HepG2 (cell line): Measurements from ENCODE around the gene KRT33A. TPM values are rescaled to one million over a fixed set of nuclear protein-coding genes. Genes with fewer than 3 reads are reported as not detected.

Source experiments
- AKAP8 ChIP-seq: sonication (generic); formaldehyde crosslinking; IDR thresholded peaks from 2 replicates; pipeline ENCODE4 v1.5.1; 2020; ENCODE audit warnings: mild to moderate bottlenecking, missing genetic modification reagents
- CHD4 ChIP-seq: fragments of 200-600 bp; sonication (generic); IDR thresholded peaks from 2 replicates; pipeline ENCODE4 v1.7.0; 2017; ENCODE audit warnings: mild to moderate bottlenecking, low read length, borderline replicate concordance
- ELK4 ChIP-seq: sonication (generic); formaldehyde crosslinking; IDR thresholded peaks from 2 replicates; pipeline ENCODE4 v1.9.0; 2021; ENCODE audit warnings: missing genetic modification reagents, borderline replicate concordance
- FIP1L1 ChIP-seq: fragments of 200-400 bp; formaldehyde crosslinking; IDR thresholded peaks from 2 replicates; pipeline ENCODE4 v1.6.1; 2018; ENCODE audit warnings: low read depth, mild to moderate bottlenecking, low read length, moderate library complexity, borderline replicate concordance; ENCODE audit not compliant: insufficient read depth
- FOXK1 ChIP-seq: sonication (generic); formaldehyde crosslinking; IDR thresholded peaks from 2 replicates; pipeline ENCODE4 v1.4.0; 2020; ENCODE audit warnings: low read depth, missing genetic modification reagents, borderline replicate concordance
- IRF2 ChIP-seq: IDR thresholded peaks from 2 replicates; pipeline ENCODE4 v1.6.1; 2018; ENCODE audit warnings: missing genetic modification reagents, missing compliant biosample characterization
- KLF15 ChIP-seq: sonication (generic); formaldehyde crosslinking; IDR thresholded peaks from 2 replicates; pipeline ENCODE4 v1.8.1; 2023; ENCODE audit warnings: borderline replicate concordance, mild to moderate bottlenecking, inconsistent platforms, missing genetic modification reagents, mixed read lengths
- MAFF ChIP-seq: IDR thresholded peaks from 2 replicates; pipeline ENCODE4 v1.6.1; 2011; ENCODE audit warnings: low read depth, low read length, improper control_type of control experiment
- MNT ChIP-seq: fragments of 450-650 bp; IDR thresholded peaks from 2 replicates; pipeline ENCODE4 v1.6.1; 2016
- NFE2L2 ChIP-seq: fragments of 150-350 bp; IDR thresholded peaks from 2 replicates; pipeline ENCODE4 v1.6.1; 2014; ENCODE audit warnings: low read length
- NR3C1 ChIP-seq: sonication (generic); formaldehyde crosslinking; IDR thresholded peaks from 2 replicates; pipeline ENCODE4 v1.4.0; 2020; ENCODE audit warnings: missing genetic modification reagents
- PATZ1 ChIP-seq: sonication (generic); formaldehyde crosslinking; IDR thresholded peaks from 2 replicates; pipeline ENCODE4 v1.4.0; 2020; ENCODE audit warnings: missing genetic modification reagents
- SIX4 ChIP-seq: sonication (generic); formaldehyde crosslinking; IDR thresholded peaks from 2 replicates; pipeline ENCODE4 v1.4.0; 2020; ENCODE audit warnings: missing genetic modification reagents
- SMYD3 ChIP-seq: sonication (generic); formaldehyde crosslinking; IDR thresholded peaks from 2 replicates; pipeline ENCODE4 v1.8.1; 2023; ENCODE audit warnings: mild to moderate bottlenecking, missing genetic modification reagents
- TGIF2 ChIP-seq: IDR thresholded peaks from 2 replicates; pipeline ENCODE4 v1.6.1; 2016; ENCODE audit warnings: control low read depth, missing compliant biosample characterization
- YY1 ChIP-seq: IDR thresholded peaks from 2 replicates; pipeline ENCODE4 v1.6.1; 2011; ENCODE audit warnings: low read length, low read depth, moderate library complexity, mild to moderate bottlenecking; ENCODE audit not compliant: insufficient read depth, insufficient replicate concordance
- ZFX ChIP-seq: sonication (generic); formaldehyde crosslinking; IDR thresholded peaks from 2 replicates; pipeline ENCODE4 v1.4.0; 2020; ENCODE audit warnings: mild to moderate bottlenecking, low read depth, missing genetic modification reagents, moderate library complexity
- ZNF329 ChIP-seq: sonication (generic); formaldehyde crosslinking; IDR thresholded peaks from 2 replicates; pipeline ENCODE4 v1.9.0; 2021; ENCODE audit warnings: low read depth, mild to moderate bottlenecking, missing genetic modification reagents
- ZNF34 ChIP-seq: sonication (generic); formaldehyde crosslinking; IDR thresholded peaks from 2 replicates; pipeline ENCODE4 v1.4.0; 2020; ENCODE audit warnings: mild to moderate bottlenecking, missing genetic modification reagents, borderline replicate concordance
- ZNF501 ChIP-seq: sonication (generic); formaldehyde crosslinking; IDR thresholded peaks from 2 replicates; pipeline ENCODE4 v1.5.1; 2020; ENCODE audit warnings: mild to moderate bottlenecking, moderate library complexity, missing genetic modification reagents
- ZNF670 ChIP-seq: sonication (generic); formaldehyde crosslinking; IDR thresholded peaks from 2 replicates; pipeline ENCODE4 v1.8.0; 2022; ENCODE audit warnings: mild to moderate bottlenecking, missing genetic modification reagents, borderline replicate concordance
- ZNF672 ChIP-seq: sonication (generic); formaldehyde crosslinking; IDR thresholded peaks from 2 replicates; pipeline ENCODE4 v1.8.1; 2022; ENCODE audit warnings: missing genetic modification reagents
- ZNF773 ChIP-seq: sonication (generic); formaldehyde crosslinking; IDR thresholded peaks from 2 replicates; pipeline ENCODE4 v1.4.0; 2020; ENCODE audit warnings: missing genetic modification reagents, borderline replicate concordance
- ZNF781 ChIP-seq: sonication (generic); formaldehyde crosslinking; IDR thresholded peaks from 2 replicates; pipeline ENCODE4 v1.5.1; 2020; ENCODE audit warnings: borderline replicate concordance, mild to moderate bottlenecking, missing genetic modification reagents; ENCODE audit errors: not compliant biosample characterization
- ZNF850 ChIP-seq: sonication (generic); formaldehyde crosslinking; conservative IDR thresholded peaks from 2 replicates; pipeline ENCODE4 v1.9.0; 2021; ENCODE audit warnings: mild to moderate bottlenecking, missing genetic modification reagents
- polyA plus RNA-seq, 8 experiments: library from polyadenylated mRNA; depleted of rRNA in 3 of 8; stranded (reverse) in 7 of 8; unstranded in 1 of 8; fragments of >200 nt; fragmentation: Illumina TruSeq in 4 of 8; extraction: Trizol in 4 of 8; gene quantifications; 2 replicates each; pipeline versions ENCODE4 v1.2.1 to v1.2.3, GENCODE V29; 2011 to 2016; ENCODE audit warnings: low read depth in 4 of 8, missing spikeins in 1 of 8, mixed read lengths in 1 of 8; ENCODE audit not compliant: insufficient read depth in 1 of 8
- total RNA-seq, 5 experiments: library from RNA; depleted of rRNA; stranded (reverse); fragments of >200 nt; fragmentation: Illumina TruSeq; extraction: Trizol; gene quantifications; 2 replicates each; pipeline ENCODE4 v1.2.3, GENCODE V29; 2016; ENCODE audit warnings: low read depth in 1 of 5

Gene KRT33A
- total and polyA plus RNA-seq, 2 of the 13 experiments (the other 11 are each of a cell fraction or from before 2014, with no cell fraction given), result not detected

- TF ChIP-seq PATZ1 (CRISPR knock-in tag), result no peak
- no peak for TF ChIP-seq ZNF781
- TF ChIP-seq ZNF672 (CRISPR knock-in tag), result no peak
- no peak for TF ChIP-seq ZNF329 (CRISPR knock-in tag)
- no peak for TF ChIP-seq AKAP8 (CRISPR knock-in tag)
- no peak for TF ChIP-seq SMYD3 (CRISPR knock-in tag)
- no peak for TF ChIP-seq ELK4 (CRISPR knock-in tag)
- no peak for TF ChIP-seq YY1
- no peak for TF ChIP-seq ZNF670 (CRISPR knock-in tag)
- TF ChIP-seq KLF15 (CRISPR knock-in tag), result no peak
- TF ChIP-seq ZFX, result peak; percentile 32; the same call in 1 of the 2 replicates
- TF ChIP-seq SIX4 (CRISPR knock-in tag), result no peak
- no peak for TF ChIP-seq CHD4
- TF ChIP-seq ZNF34 (CRISPR knock-in tag), result no peak
- no peak for TF ChIP-seq ZNF773 (CRISPR knock-in tag)
- TF ChIP-seq IRF2 (CRISPR knock-in tag), result 0 out of 2 replicates have a peak, but pooled peaks have one; percentile 32
- TF ChIP-seq NFE2L2, result no peak
- no peak for TF ChIP-seq MAFF
- TF ChIP-seq FIP1L1, result no peak
- no peak for TF ChIP-seq MNT
- TF ChIP-seq FOXK1, result no peak
- TF ChIP-seq ZNF501 (CRISPR knock-in tag), result no peak; the same call in 1 of the 2 replicates
- TF ChIP-seq NR3C1, result no peak
- no peak for TF ChIP-seq ZNF850 (CRISPR knock-in tag)
- no peak for TF ChIP-seq TGIF2 (CRISPR knock-in tag)
Observed at GRCh38 chr17:41329279-41329948, 21.2 kb downstream of the KRT33A start (continued).
